Measurements from ENCODE around the gene BCAR1. TPM values are rescaled to one million over a fixed set of nuclear protein-coding genes. Genes with fewer than 3 reads are reported as not detected.

Gene BCAR1
- total RNA-seq, 3 donors from 2014 or later (not counting 1 experiment from before 2014, with no cell fraction given): not detected

DNA sequence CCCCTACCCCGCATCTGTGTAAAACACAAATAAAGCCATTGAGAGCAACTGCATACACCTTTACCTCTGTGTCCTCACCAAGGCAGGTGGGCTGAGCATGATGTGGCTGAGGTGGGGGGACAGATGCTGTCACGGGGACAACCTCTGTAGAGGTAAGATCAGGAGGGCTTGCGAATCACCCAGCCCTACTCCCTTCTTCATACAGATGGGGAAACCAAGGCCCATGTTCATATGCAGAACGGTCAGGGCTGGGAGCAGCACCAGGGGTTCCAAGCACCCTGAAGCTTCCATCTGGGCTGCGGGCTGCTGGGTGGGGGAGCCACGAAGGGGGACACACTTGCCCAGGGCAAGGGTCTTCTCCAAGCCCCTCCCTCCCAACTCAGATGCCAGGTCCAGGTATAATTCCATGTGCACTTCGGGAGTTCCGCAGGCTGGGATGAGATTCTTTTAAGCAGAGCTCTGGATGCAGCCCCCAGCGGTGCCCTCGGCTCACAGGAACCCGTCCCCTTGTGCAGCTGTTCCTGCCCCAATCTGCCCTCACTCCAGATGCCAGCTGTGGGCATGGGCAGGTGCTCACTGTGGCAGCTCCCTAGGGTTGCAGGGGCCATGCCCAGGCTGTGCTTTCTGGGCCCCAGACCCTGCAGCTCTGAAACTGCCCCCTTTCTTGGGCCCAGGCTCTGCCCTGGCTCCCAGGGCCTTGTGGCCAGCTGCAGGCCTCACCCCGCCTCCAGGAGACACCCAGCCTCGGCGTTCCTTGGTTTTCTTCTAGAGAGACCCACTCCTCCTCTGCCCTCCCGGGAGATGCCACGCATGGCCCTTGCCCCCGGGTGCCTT, 23.1 kb downstream of the BCAR1 start:
- Histone ChIP-seq H3K9me3 (ENCODE audit: control insufficient read depth, insufficient read depth, low read length) (no peaks in the 10 kb centered on the region), H3K27ac (ENCODE audit: low read length) (no peak overlapping the region), H3K36me3 (ENCODE audit: control insufficient read depth, insufficient read depth, low read length) (no peaks in the 10 kb centered on the region), H3K27me3 (ENCODE audit: control insufficient read depth, insufficient read depth, low read length) (no peaks in the 10 kb centered on the region), H3K4me3 (ENCODE audit: low read length) (no peak overlapping the region), H3K4me1 (ENCODE audit: control insufficient read depth, insufficient read depth, low read length) (no peaks in the 10 kb centered on the region)
- no peaks in the 10 kb centered on the region for H3K4me1 Mint-ChIP-seq
- ATAC-seq (no peak), DNase-seq (no peak)
- 89% methylated on average over 16 of the region's 17 CpGs for WGBS (ENCODE audit: insufficient coverage)
- no peaks in the 10 kb centered on the region for H3K9me3 Mint-ChIP-seq
- H3K27ac Mint-ChIP-seq: no peak overlapping the region
- intact Hi-C loops (cut with micrococcal nuclease): no loop called here
- H3K4me3 Mint-ChIP-seq: no peak overlapping the region
- no peaks in the 10 kb centered on the region for H3K36me3 Mint-ChIP-seq
- TF ChIP-seq, protein P1, sequence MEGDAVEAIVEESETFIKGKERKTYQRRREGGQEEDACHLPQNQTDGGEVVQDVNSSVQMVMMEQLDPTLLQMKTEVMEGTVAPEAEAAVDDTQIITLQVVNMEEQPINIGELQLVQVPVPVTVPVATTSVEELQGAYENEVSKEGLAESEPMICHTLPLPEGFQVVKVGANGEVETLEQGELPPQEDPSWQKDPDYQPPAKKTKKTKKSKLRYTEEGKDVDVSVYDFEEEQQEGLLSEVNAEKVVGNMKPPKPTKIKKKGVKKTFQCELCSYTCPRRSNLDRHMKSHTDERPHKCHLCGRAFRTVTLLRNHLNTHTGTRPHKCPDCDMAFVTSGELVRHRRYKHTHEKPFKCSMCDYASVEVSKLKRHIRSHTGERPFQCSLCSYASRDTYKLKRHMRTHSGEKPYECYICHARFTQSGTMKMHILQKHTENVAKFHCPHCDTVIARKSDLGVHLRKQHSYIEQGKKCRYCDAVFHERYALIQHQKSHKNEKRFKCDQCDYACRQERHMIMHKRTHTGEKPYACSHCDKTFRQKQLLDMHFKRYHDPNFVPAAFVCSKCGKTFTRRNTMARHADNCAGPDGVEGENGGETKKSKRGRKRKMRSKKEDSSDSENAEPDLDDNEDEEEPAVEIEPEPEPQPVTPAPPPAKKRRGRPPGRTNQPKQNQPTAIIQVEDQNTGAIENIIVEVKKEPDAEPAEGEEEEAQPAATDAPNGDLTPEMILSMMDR (IDR thresholded peaks at IDR 0.05): no peak
- peaks cover 0 to 8% of the 10 kb centered on the region in 2 donors for H3K27me3 Mint-ChIP-seq (ENCODE audit: low read depth in 2 of 2)

DNA sequence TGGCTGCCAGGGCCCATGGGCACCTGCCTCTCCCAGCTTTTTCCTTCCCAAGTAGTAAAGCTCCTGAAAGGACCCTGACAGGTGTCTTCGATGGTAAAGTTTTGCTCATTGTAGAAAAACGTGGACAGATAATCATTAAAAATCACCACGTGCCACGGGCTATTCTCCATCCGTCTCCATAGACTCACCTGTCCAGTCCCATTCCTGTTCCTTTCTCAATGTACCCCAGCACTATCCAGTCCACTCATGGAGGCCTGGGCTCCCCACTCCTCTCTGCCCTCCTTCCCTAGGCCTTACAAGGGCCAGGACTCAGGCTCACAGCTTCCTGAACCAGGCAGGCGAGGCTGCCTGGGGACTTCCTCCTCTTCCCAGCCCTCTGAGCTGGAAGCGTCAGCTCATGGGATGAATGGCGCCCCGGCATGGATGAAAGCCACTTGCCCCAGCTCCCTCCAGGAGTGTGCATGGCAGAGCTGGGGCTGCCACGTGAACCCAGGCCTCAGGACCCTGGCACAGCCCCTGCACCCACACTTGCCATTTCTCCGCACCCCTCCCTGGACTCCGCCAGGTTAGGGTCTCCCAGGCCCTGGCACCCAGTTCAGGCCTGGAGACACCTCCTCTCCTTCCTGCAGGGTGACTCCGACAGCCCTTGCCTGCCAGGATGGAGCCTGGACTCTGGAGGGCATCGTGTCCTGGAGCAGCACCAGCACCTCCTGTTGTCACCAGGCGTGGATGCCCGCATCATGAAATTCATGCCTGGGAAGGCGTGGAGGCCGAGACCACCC, 23.9 kb downstream of the BCAR1 start:
- Mint-ChIP-seq H3K27me3 (ENCODE audit: low read depth in 2 of 2) (peaks cover 0 to 8% of the 10 kb centered on the region in 2 donors), H3K4me1 (no peaks in the 10 kb centered on the region), H3K4me3 (no peak overlapping the region), H3K27ac (no peak overlapping the region), H3K9me3 (no peaks in the 10 kb centered on the region), H3K36me3 (no peaks in the 10 kb centered on the region)
- Histone ChIP-seq H3K36me3 (ENCODE audit: control insufficient read depth, insufficient read depth, low read length) (no peaks in the 10 kb centered on the region), H3K9me3 (ENCODE audit: control insufficient read depth, insufficient read depth, low read length) (no peaks in the 10 kb centered on the region), H3K4me1 (ENCODE audit: control insufficient read depth, insufficient read depth, low read length) (no peaks in the 10 kb centered on the region), H3K27me3 (ENCODE audit: control insufficient read depth, insufficient read depth, low read length) (no peaks in the 10 kb centered on the region), H3K27ac (ENCODE audit: low read length) (no peak overlapping the region), H3K4me3 (ENCODE audit: low read length) (no peak overlapping the region)
- ATAC-seq: no peak
- no peak for DNase-seq
- intact Hi-C loops (cut with micrococcal nuclease): no loop called here
- WGBS (ENCODE audit: insufficient coverage): 79% methylated on average over 18 of the region's 18 CpGs
- TF ChIP-seq, protein P1 (IDR thresholded peaks at IDR 0.05): no peak

DNA sequence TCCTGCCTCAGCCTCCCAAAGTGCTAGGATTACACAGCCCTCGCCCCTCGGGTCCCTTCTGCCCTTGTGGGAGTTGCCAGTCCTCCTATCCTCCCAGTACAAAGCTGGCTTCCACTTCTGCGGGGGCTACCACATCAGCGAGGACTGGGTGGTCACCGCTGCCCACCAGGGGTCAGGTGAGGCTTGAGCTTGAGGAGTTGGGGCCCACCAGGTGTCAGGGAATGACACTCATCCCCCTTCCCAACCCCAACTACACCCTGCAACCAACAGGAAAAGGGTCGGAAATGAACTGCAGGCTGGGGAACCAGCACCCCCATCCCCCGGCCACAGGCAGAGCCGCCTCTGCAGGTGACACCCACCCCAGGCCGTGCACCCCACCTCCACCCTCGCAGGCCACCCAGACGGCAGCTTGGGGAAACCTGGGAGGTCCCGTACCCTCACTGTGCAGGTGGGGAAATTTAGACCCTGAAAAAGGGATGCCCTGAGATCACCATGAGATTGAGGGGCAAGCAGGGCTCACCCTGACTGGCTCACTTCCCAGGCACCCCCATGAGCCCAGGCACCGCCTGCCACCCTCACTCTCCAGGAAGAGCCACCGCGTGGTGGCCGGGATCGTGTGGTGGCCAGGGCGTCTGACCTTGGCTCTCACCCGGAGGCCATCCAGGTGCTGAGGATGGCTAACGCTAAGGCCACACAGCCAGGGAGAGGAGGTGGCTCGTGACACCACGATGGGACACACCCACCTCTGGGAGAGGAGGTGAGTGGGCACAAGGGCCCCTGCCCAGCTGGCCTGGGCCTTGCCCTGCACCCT, 24.7 kb downstream of the BCAR1 start:
- Histone ChIP-seq H3K4me3 (ENCODE audit: low read length) (no peak overlapping the region), H3K27me3 (ENCODE audit: control insufficient read depth, insufficient read depth, low read length) (no peaks in the 10 kb centered on the region), H3K4me1 (ENCODE audit: control insufficient read depth, insufficient read depth, low read length) (no peaks in the 10 kb centered on the region), H3K36me3 (ENCODE audit: control insufficient read depth, insufficient read depth, low read length) (no peaks in the 10 kb centered on the region), H3K27ac (ENCODE audit: low read length) (no peak overlapping the region), H3K9me3 (ENCODE audit: control insufficient read depth, insufficient read depth, low read length) (no peaks in the 10 kb centered on the region)
- Mint-ChIP-seq H3K4me3 (no peak overlapping the region), H3K27me3 (ENCODE audit: low read depth in 2 of 2) (peaks cover 0 to 8% of the 10 kb centered on the region in 2 donors), H3K9me3 (no peaks in the 10 kb centered on the region), H3K4me1 (no peaks in the 10 kb centered on the region), H3K27ac (no peak overlapping the region), H3K36me3 (no peaks in the 10 kb centered on the region)
- intact Hi-C loops (cut with micrococcal nuclease): no loop called here
- 76% methylated on average over 22 of the region's 22 CpGs for WGBS (ENCODE audit: insufficient coverage)
- ATAC-seq: no peak
- DNase-seq: no peak
- TF ChIP-seq, protein P1 (IDR thresholded peaks at IDR 0.05): no peak

Measured in natural killer cell (primary cell).